Spinal cord (tissue), 10 donors: ENCODE results near the gene RUNDC3A. TPM values are rescaled to one million over a fixed set of nuclear protein-coding genes. Genes with fewer than 3 reads are reported as not detected.

Source experiments
- DNase-seq, 6 donors: peaks; one replicate each; pipeline versions ENCODE4 v3.0.0 to v3.0.0-alpha.2; 2013 to 2015; ENCODE audit warnings: low spot score in 6 of 6, low read depth in 4 of 6
- H3K27ac ChIP-seq: one replicate; pipeline ENCODE4 v1.5.1; 2013; ENCODE audit warnings: low read depth, low read length, control low read depth
- H3K27me3 ChIP-seq: one replicate; pipeline ENCODE4 v1.6.1; 2013; ENCODE audit warnings: low read length; ENCODE audit not compliant: control insufficient read depth, insufficient read depth
- H3K36me3 ChIP-seq: one replicate; pipeline ENCODE4 v1.6.1; 2013; ENCODE audit warnings: low read length; ENCODE audit not compliant: control insufficient read depth, insufficient read depth
- H3K4me1 ChIP-seq: one replicate; pipeline ENCODE4 v1.6.1; 2013; ENCODE audit warnings: low read length; ENCODE audit not compliant: control insufficient read depth, insufficient read depth
- H3K4me3 ChIP-seq: one replicate; pipeline ENCODE4 v1.5.1; 2013; ENCODE audit warnings: low read depth, low read length, control low read depth
- H3K9me3 ChIP-seq: one replicate; pipeline ENCODE4 v1.6.1; 2013; ENCODE audit warnings: low read length; ENCODE audit not compliant: control insufficient read depth, insufficient read depth
- WGBS: methylation state at CpG from one replicate; pipeline ENCODE4 v1.1.5; 2013; ENCODE audit warnings: missing lambda C conversion rate; ENCODE audit not compliant: insufficient coverage; 5-methylcytosine and 5-hydroxymethylcytosine counted together
- polyA plus RNA-seq, 2 donors: library from polyadenylated mRNA; unstranded; fragments of 120-200 nt; gene quantifications; one replicate each; pipeline ENCODE4 v1.2.1, GENCODE V29; 2013; ENCODE audit not compliant: insufficient read length in 2 of 2
- total RNA-seq, 2 donors: library from RNA; depleted of rRNA in 1 of 2; stranded (reverse); fragments of 120-200 nt in 1 of 2; fragments of >200 nt in 1 of 2; gene quantifications; one replicate each; pipeline versions ENCODE4 v1.2.3 to v1.2.4, GENCODE V29; 2013 to 2014
- donor health status: healthy.

RUNDC3A gene
- total and polyA plus RNA-seq, 4 donors: 44.0 to 173 (median 112) TPM

GRCh38 chr17:44268709-44269534 is 39.5 kb upstream of the RUNDC3A start:
- 64% methylated on average over 8 of the region's 11 CpGs for WGBS
- Histone ChIP-seq H3K36me3 (no peaks in the 10 kb centered on the region), H3K4me3 (no peak overlapping the region), H3K27me3 (no peaks in the 10 kb centered on the region), H3K9me3 (no peaks in the 10 kb centered on the region), H3K27ac (no peak overlapping the region), H3K4me1 (peaks cover 13% of the 10 kb centered on the region)
- DNase-seq: peak in 1 of 6 donors; percentile 14

GRCh38 chr17:44269535-44270240 is 38.7 kb upstream of the RUNDC3A start:
- Histone ChIP-seq H3K27ac (no peak overlapping the region), H3K9me3 (no peaks in the 10 kb centered on the region), H3K4me1 (peaks cover 13% of the 10 kb centered on the region), H3K27me3 (no peaks in the 10 kb centered on the region), H3K4me3 (no peak overlapping the region), H3K36me3 (no peaks in the 10 kb centered on the region)
- no peak for DNase-seq
- WGBS: 65% methylated on average over 5 of the region's 7 CpGs

- WGBS: 61% methylated on average over 12 of the region's 13 CpGs
Observed at GRCh38 chr17:44272321-44272951, 36.0 kb upstream of the RUNDC3A start.

GRCh38 chr17:44272954-44273353 is 35.4 kb upstream of the RUNDC3A start:
- Histone ChIP-seq H3K9me3 (no peaks in the 10 kb centered on the region), H3K27me3 (peaks cover 2% of the 10 kb centered on the region), H3K36me3 (no peaks in the 10 kb centered on the region), H3K4me3 (no peak overlapping the region), H3K27ac (no peak overlapping the region), H3K4me1 (peaks cover 10% of the 10 kb centered on the region)
- no peak for DNase-seq
- WGBS: 58% methylated on average over 2 of the region's 6 CpGs

More at GRCh38 chr17:44272321-44272951, 36.0 kb upstream of the RUNDC3A start:
- Histone ChIP-seq H3K27ac (no peak overlapping the region), H3K9me3 (no peaks in the 10 kb centered on the region), H3K27me3 (no peaks in the 10 kb centered on the region), H3K4me3 (no peak overlapping the region), H3K4me1 (peaks cover 13% of the 10 kb centered on the region), H3K36me3 (no peaks in the 10 kb centered on the region)
- no peak for DNase-seq

GRCh38 chr17:44273607-44274006 is 34.8 kb upstream of the RUNDC3A start:
- Histone ChIP-seq H3K4me3 (no peak overlapping the region), H3K4me1 (peaks cover 5% of the 10 kb centered on the region), H3K27ac (no peak overlapping the region), H3K36me3 (no peaks in the 10 kb centered on the region), H3K9me3 (no peaks in the 10 kb centered on the region), H3K27me3 (peaks cover 2% of the 10 kb centered on the region)
- WGBS: 81% methylated on average over 3 of the region's 5 CpGs
- no peak for DNase-seq

GRCh38 chr17:44277976-44278375 is 30.4 kb upstream of the RUNDC3A start:
- Histone ChIP-seq H3K36me3 (no peaks in the 10 kb centered on the region), H3K4me1 (peaks cover 8% of the 10 kb centered on the region), H3K4me3 (no peak overlapping the region), H3K27ac (no peak overlapping the region), H3K9me3 (no peaks in the 10 kb centered on the region), H3K27me3 (peaks cover 2% of the 10 kb centered on the region)
- DNase-seq: no peak
- 92% methylated on average over 4 of the region's 4 CpGs for WGBS

GRCh38 chr17:44279346-44279665 is 29.1 kb upstream of the RUNDC3A start:
- Histone ChIP-seq H3K4me3 (no peak overlapping the region), H3K4me1 (peaks cover 8% of the 10 kb centered on the region), H3K9me3 (no peaks in the 10 kb centered on the region), H3K27ac (no peak overlapping the region), H3K36me3 (no peaks in the 10 kb centered on the region), H3K27me3 (peaks cover 2% of the 10 kb centered on the region)
- no CpG with 5 or more reads among the region's 2 CpGs for WGBS
- DNase-seq: no peak

GRCh38 chr17:44279666-44280391 is 28.6 kb upstream of the RUNDC3A start:
- Histone ChIP-seq H3K36me3 (no peaks in the 10 kb centered on the region), H3K4me1 (peaks cover 8% of the 10 kb centered on the region), H3K27me3 (peaks cover 2% of the 10 kb centered on the region), H3K4me3 (no peak overlapping the region), H3K9me3 (no peaks in the 10 kb centered on the region), H3K27ac (no peak overlapping the region)
- WGBS: 40% methylated on average over 20 of the region's 20 CpGs
- peak in 1 of 6 donors; percentile 28 for DNase-seq

- H3K36me3 ChIP-seq: no peaks in the 10 kb centered on the region
- no peaks in the 10 kb centered on the region for H3K9me3 ChIP-seq
- DNase-seq: no peak
- WGBS: 69% methylated on average over 9 of the region's 12 CpGs
- H3K27me3 ChIP-seq: peaks cover 2% of the 10 kb centered on the region
- H3K4me1 ChIP-seq: peaks cover 8% of the 10 kb centered on the region
- H3K27ac ChIP-seq: no peak overlapping the region
- no peak overlapping the region for H3K4me3 ChIP-seq
Observed at GRCh38 chr17:44280392-44280937, 27.9 kb upstream of the RUNDC3A start.
